ENCODE measurements around the gene GAS2L2.

The GAS2L2 gene

GRCh38 chr17:35729405-35729833, 23.6 kb downstream of the GAS2L2 start:
- Histone ChIP-seq H2AFZ (ENCODE audit: low read depth) (no peak overlapping the region), H3K4me3 (IDR thresholded peaks at IDR 0.05; ENCODE audit: insufficient read depth, low read depth, low read length) (no peak overlapping the region), H4K20me1 (ENCODE audit: insufficient read depth) (no peaks in the 10 kb centered on the region), H3K27ac (no peak overlapping the region), H3K4me2 (no peak overlapping the region), H3K4me1 (ENCODE audit: low read depth, poor library complexity, severe bottlenecking) (no peaks in the 10 kb centered on the region), H3K9ac (no peak overlapping the region), H3K79me2 (ENCODE audit: insufficient read depth, low read depth) (no peaks in the 10 kb centered on the region), H3K36me3 (ENCODE audit: insufficient read depth) (no peaks in the 10 kb centered on the region; the same call in 1 of the 2 replicates), H3K27me3 (ENCODE audit: insufficient read depth, low read depth) (no peaks in the 10 kb centered on the region)
- TF ChIP-seq CTCF (conservative IDR thresholded peaks at IDR 0.05; ENCODE audit: low read depth, low read length): no peak

GRCh38 chr17:35728551-35728950, 24.5 kb downstream of the GAS2L2 start:
- H4K20me1 ChIP-seq (ENCODE audit: insufficient read depth): no peaks in the 10 kb centered on the region

GRCh38 chr17:35727635-35728034, 25.4 kb downstream of the GAS2L2 start:
- Histone ChIP-seq H3K4me3 (IDR thresholded peaks at IDR 0.05; ENCODE audit: insufficient read depth, low read depth, low read length) (no peak overlapping the region), H3K27me3 (ENCODE audit: insufficient read depth, low read depth) (no peaks in the 10 kb centered on the region), H3K4me2 (no peak overlapping the region), H2AFZ (ENCODE audit: low read depth) (no peak overlapping the region), H3K27ac (no peak overlapping the region), H4K20me1 (ENCODE audit: insufficient read depth) (no peaks in the 10 kb centered on the region), H3K9ac (no peak overlapping the region), H3K4me1 (ENCODE audit: low read depth, poor library complexity, severe bottlenecking) (no peaks in the 10 kb centered on the region), H3K36me3 (ENCODE audit: insufficient read depth) (peaks cover 1% of the 10 kb centered on the region; the same call in 1 of the 2 replicates), H3K79me2 (ENCODE audit: insufficient read depth, low read depth) (no peaks in the 10 kb centered on the region)
- no peak for TF ChIP-seq CTCF (conservative IDR thresholded peaks at IDR 0.05; ENCODE audit: low read depth, low read length)

More at GRCh38 chr17:35728551-35728950, 24.5 kb downstream of the GAS2L2 start:
- no peak overlapping the region for H3K4me2 ChIP-seq
- no peaks in the 10 kb centered on the region for H3K4me1 ChIP-seq (ENCODE audit: low read depth, poor library complexity, severe bottlenecking)
- H2AFZ ChIP-seq (ENCODE audit: low read depth): no peak overlapping the region
- no peaks in the 10 kb centered on the region for H3K79me2 ChIP-seq (ENCODE audit: insufficient read depth, low read depth)
- no peak overlapping the region for H3K4me3 ChIP-seq (IDR thresholded peaks at IDR 0.05; ENCODE audit: insufficient read depth, low read depth, low read length)
- H3K27me3 ChIP-seq (ENCODE audit: insufficient read depth, low read depth): no peaks in the 10 kb centered on the region
- H3K9ac ChIP-seq: no peak overlapping the region
- TF ChIP-seq CTCF (conservative IDR thresholded peaks at IDR 0.05; ENCODE audit: low read depth, low read length): no peak
- H3K27ac ChIP-seq: no peak overlapping the region
- H3K36me3 ChIP-seq (ENCODE audit: insufficient read depth): no peaks in the 10 kb centered on the region; the same call in 1 of the 2 replicates

GRCh38 chr17:35726953-35727460, 26.0 kb downstream of the GAS2L2 start:
- Histone ChIP-seq H3K27ac (no peak overlapping the region), H4K20me1 (ENCODE audit: insufficient read depth) (no peaks in the 10 kb centered on the region), H3K4me3 (IDR thresholded peaks at IDR 0.05; ENCODE audit: insufficient read depth, low read depth, low read length) (no peak overlapping the region), H3K4me1 (ENCODE audit: low read depth, poor library complexity, severe bottlenecking) (no peaks in the 10 kb centered on the region), H3K27me3 (ENCODE audit: insufficient read depth, low read depth) (no peaks in the 10 kb centered on the region), H3K36me3 (ENCODE audit: insufficient read depth) (peaks cover 4% of the 10 kb centered on the region; the same call in 1 of the 2 replicates), H3K79me2 (ENCODE audit: insufficient read depth, low read depth) (no peaks in the 10 kb centered on the region), H2AFZ (ENCODE audit: low read depth) (no peak overlapping the region), H3K4me2 (no peak overlapping the region), H3K9ac (no peak overlapping the region)
- no peak for TF ChIP-seq CTCF (conservative IDR thresholded peaks at IDR 0.05; ENCODE audit: low read depth, low read length)
